GM12878 (cell line): ENCODE measurements around the gene IER5L. TPM values are rescaled to one million over a fixed set of nuclear protein-coding genes. Genes with fewer than 3 reads are reported as not detected.

Experiments used
- ATAC-seq: fragments of 200-7000 bp; cut with Tn5 transposase; 3 replicates; pipeline ENCODE4 v1.9.1; 2020; ENCODE audit warnings: mild to moderate bottlenecking, moderate library complexity
- BruUV-seq: library from RNA; stranded (reverse); fragments of 400-500 nt; replicated peaks from 2 replicates; lab custom pipeline; 2021; lab: Mats Ljungman, UMichigan
- CTCF ChIA-PET: fragments of 300-600 bp; sonication (Branson Sonifier 250); formaldehyde crosslinking; extraction: SDS; loops from one replicate; lab custom pipeline; 2021; ENCODE audit warnings: inconsistent platforms; lab: Yijun Ruan, JAX
- POLR2A ChIA-PET: fragments of 350-600 bp; formaldehyde crosslinking; extraction: SDS; loops from one replicate; lab custom pipeline; 2021; ENCODE audit warnings: inconsistent platforms; lab: Charles Lee
- RAD21 ChIA-PET: fragments of 300-600 bp; sonication (Branson Sonifier 250); formaldehyde crosslinking; loops from one replicate; lab custom pipeline; 2023; ENCODE audit warnings: antibody characterized with exemption; ENCODE audit not compliant: unreplicated experiment; lab: Charles Lee
- SMC1A ChIA-PET: fragments of 300-600 bp; sonication (Branson Sonifier 250); formaldehyde crosslinking; loops from one replicate; lab custom pipeline; 2023; ENCODE audit not compliant: unreplicated experiment, uncharacterized antibody; lab: Charles Lee
- DNase-seq: peaks from one replicate; pipeline ENCODE4 v3.0.0-alpha.2; 2011; ENCODE audit warnings: low read depth, low spot score
- FAIRE-seq: peaks from 3 replicates; lab custom pipeline; 2011; peaks lifted over from hg19 to GRCh38; lab: Jason Lieb, UNC
- H2AFZ ChIP-seq: 2 replicates; pipeline ENCODE4 v1.6.0; 2011; ENCODE audit warnings: low read depth, low read length, control low read depth; ENCODE audit not compliant: control insufficient read depth
- H3K27ac ChIP-seq: 2 replicates; pipeline ENCODE4 v1.5.1; 2011; ENCODE audit warnings: control low read depth; ENCODE audit not compliant: control insufficient read depth, insufficient read depth
- H3K27me3 ChIP-seq, 2 experiments: replicated peaks in 1 of 2; 2 replicates each; pipeline versions ENCODE4 v1.6.0 to v1.6.1; 2011; ENCODE audit warnings: low read length in 1 of 2; ENCODE audit not compliant: control insufficient read depth in 2 of 2, insufficient read depth in 2 of 2
- H3K36me3 ChIP-seq, 2 experiments: 2 replicates each; pipeline ENCODE4 v1.5.1; 2011; ENCODE audit warnings: low read length in 1 of 2; ENCODE audit not compliant: control insufficient read depth in 2 of 2, insufficient read depth in 2 of 2
- H3K4me1 ChIP-seq: 2 replicates; pipeline ENCODE4 v1.6.1; 2011; ENCODE audit warnings: mild to moderate bottlenecking, low read length, moderate library complexity, mixed read lengths; ENCODE audit not compliant: control insufficient read depth, insufficient read depth
- H3K4me2 ChIP-seq: 2 replicates; pipeline ENCODE4 v1.6.0; 2011; ENCODE audit warnings: control low read depth; ENCODE audit not compliant: control insufficient read depth, insufficient read depth
- H3K4me3 ChIP-seq: fragments of 200-600 bp; sonication (generic); 2 replicates; pipeline ENCODE4 v1.5.1; 2016
- H3K79me2 ChIP-seq: 2 replicates; pipeline ENCODE4 v1.6.0; 2011; ENCODE audit warnings: low read length; ENCODE audit not compliant: control insufficient read depth, insufficient read depth
- H3K9ac ChIP-seq: 2 replicates; pipeline ENCODE4 v1.8.0; 2011; ENCODE audit warnings: low read length, control low read depth, mixed read lengths; ENCODE audit not compliant: control insufficient read depth, insufficient read depth
- H3K9me3 ChIP-seq: replicated peaks from 3 replicates; pipeline ENCODE4 v1.5.1; 2011; ENCODE audit warnings: mild to moderate bottlenecking, low read length; ENCODE audit not compliant: control insufficient read depth, insufficient read depth
- H4K20me1 ChIP-seq: 2 replicates; pipeline ENCODE4 v1.6.0; 2011; ENCODE audit not compliant: control insufficient read depth, insufficient read depth
- WGBS: methylation state at CpG from one replicate; pipeline ENCODE4 v1.1.6; 2016; ENCODE audit warnings: low lambda C conversion rate; ENCODE audit not compliant: insufficient replicate concordance, insufficient coverage; ENCODE audit errors: missing lambda C conversion rate; 5-methylcytosine and 5-hydroxymethylcytosine counted together
- in situ Hi-C: fragments of 300-500 bp; cut with MboI; formaldehyde crosslinking; loops from 9 replicates; pipeline ENCODE4 v1.14.3; 2018; ENCODE audit warnings: mixed read lengths
- intact Hi-C: fragments of 100-400 bp; cut with micrococcal nuclease; formaldehyde crosslinking; loops from one replicate; pipeline ENCODE4 v1.14.2; 2022; ENCODE audit not compliant: unreplicated experiment
- polyA plus RNA-seq, 11 experiments: library from polyadenylated mRNA; depleted of rRNA in 4 of 11; unstranded in 6 of 11; stranded (reverse) in 5 of 11; fragments of >200 nt; fragmentation: Nextera tagmentation in 4 of 11; fragmentation: Illumina TruSeq in 1 of 11; extraction: Ambion mirVana in 4 of 11; extraction: Trizol in 1 of 11; gene quantifications; 1 replicate in 1 of 11; 2 replicates in 10 of 11; pipeline versions ENCODE4 v1.2.1 to v1.2.3, GENCODE V29; 2011 to 2016; ENCODE audit warnings: inconsistent platforms in 2 of 11, missing spikeins in 2 of 11, low read depth in 1 of 11
- total RNA-seq, 4 experiments: library from RNA; depleted of rRNA in 3 of 4; stranded (reverse); fragments of >200 nt in 3 of 4; fragmentation: Illumina TruSeq in 1 of 4; extraction: Trizol in 1 of 4; gene quantifications; 2 replicates each; pipeline versions ENCODE4 v1.2.1 to v1.2.3, GENCODE V29; 2013 to 2021
- TF ChIP-seq, protein P1 (sequence below): fragments of 450-650 bp; IDR thresholded peaks from 2 replicates; pipeline ENCODE4 v1.6.1; 2017; ENCODE audit warnings: antibody characterized with exemption, mild to moderate bottlenecking, moderate library complexity
- TF ChIP-seq, protein P2 (sequence below): fragments of 450-650 bp; IDR thresholded peaks from 2 replicates; pipeline ENCODE4 v1.6.1; 2016; ENCODE audit warnings: mild to moderate bottlenecking

IER5L gene
- total and polyA plus RNA-seq, 10 of the 15 experiments (the other 5 are each of a cell fraction or from before 2014, with no cell fraction given) = 0.04 to 1.4 (median 0.17) TPM

DNA sequence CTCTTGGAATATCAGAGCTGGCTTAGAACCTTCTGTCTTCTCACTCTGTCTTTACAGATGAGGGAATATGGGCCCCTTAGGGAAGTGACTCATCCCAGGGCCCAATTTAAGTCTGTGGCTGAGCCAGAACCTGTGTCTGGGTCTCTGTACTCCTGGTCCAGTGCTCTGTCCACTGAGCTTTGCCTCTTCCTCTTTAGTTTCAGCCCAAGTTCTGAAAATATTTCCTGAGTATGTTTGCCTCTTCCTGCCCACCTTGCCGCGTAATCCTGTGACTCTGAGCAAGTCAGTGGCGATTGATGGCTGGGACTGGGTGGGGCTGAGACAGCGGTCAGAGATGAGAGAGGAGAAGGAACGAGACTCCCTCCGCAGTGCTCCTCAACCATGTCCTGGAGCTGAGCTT, 7.8 kb downstream of the IER5L start:
- TF ChIP-seq, protein P1, sequence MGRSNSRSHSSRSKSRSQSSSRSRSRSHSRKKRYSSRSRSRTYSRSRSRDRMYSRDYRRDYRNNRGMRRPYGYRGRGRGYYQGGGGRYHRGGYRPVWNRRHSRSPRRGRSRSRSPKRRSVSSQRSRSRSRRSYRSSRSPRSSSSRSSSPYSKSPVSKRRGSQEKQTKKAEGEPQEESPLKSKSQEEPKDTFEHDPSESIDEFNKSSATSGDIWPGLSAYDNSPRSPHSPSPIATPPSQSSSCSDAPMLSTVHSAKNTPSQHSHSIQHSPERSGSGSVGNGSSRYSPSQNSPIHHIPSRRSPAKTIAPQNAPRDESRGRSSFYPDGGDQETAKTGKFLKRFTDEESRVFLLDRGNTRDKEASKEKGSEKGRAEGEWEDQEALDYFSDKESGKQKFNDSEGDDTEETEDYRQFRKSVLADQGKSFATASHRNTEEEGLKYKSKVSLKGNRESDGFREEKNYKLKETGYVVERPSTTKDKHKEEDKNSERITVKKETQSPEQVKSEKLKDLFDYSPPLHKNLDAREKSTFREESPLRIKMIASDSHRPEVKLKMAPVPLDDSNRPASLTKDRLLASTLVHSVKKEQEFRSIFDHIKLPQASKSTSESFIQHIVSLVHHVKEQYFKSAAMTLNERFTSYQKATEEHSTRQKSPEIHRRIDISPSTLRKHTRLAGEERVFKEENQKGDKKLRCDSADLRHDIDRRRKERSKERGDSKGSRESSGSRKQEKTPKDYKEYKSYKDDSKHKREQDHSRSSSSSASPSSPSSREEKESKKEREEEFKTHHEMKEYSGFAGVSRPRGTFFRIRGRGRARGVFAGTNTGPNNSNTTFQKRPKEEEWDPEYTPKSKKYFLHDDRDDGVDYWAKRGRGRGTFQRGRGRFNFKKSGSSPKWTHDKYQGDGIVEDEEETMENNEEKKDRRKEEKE = no peak
- TF ChIP-seq, protein P2, sequence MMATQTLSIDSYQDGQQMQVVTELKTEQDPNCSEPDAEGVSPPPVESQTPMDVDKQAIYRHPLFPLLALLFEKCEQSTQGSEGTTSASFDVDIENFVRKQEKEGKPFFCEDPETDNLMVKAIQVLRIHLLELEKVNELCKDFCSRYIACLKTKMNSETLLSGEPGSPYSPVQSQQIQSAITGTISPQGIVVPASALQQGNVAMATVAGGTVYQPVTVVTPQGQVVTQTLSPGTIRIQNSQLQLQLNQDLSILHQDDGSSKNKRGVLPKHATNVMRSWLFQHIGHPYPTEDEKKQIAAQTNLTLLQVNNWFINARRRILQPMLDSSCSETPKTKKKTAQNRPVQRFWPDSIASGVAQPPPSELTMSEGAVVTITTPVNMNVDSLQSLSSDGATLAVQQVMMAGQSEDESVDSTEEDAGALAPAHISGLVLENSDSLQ = peak; percentile 21; the same call in 1 of the 2 replicates
- TF ChIP-seq, all 136 proteins: peak for 1
- H2AFZ ChIP-seq = no peak overlapping the region
- H3K79me2 ChIP-seq = no peaks in the 10 kb centered on the region
- peaks cover 19% of the 10 kb centered on the region; the same call in 1 of the 2 replicates for H3K4me1 ChIP-seq
- ChIA-PET SMC1A (interaction anchor here (0.9 to 9.1 kb wide), 3 partner anchors 29 to 455 kb away, joined by 4 to 116 read pairs (median 4); partner anchors contain the start of gene NTMT1), RAD21 (interaction anchor here (1.1 to 10.4 kb wide), 3 partner anchors 9 to 455 kb away, joined by 3 to 197 read pairs (median 4); no protein-coding TSS in a partner anchor), CTCF (interaction anchor here (1.0 to 13.1 kb wide), 4 partner anchors 28 to 455 kb away, joined by 3 to 273 read pairs (median 38); no protein-coding TSS in a partner anchor), POLR2A (interaction anchor here (0.7 to 1.0 kb wide), 2 partner anchors 29 to 30 kb away, joined by 4 read pairs; no protein-coding TSS in a partner anchor)
- no TSS peak for BruUV-seq
- no peaks in the 10 kb centered on the region for H4K20me1 ChIP-seq
- WGBS = 11% methylated on average over 6 of the region's 6 CpGs
- no peak overlapping the region for H3K9ac ChIP-seq
- H3K9me3 ChIP-seq = no peaks in the 10 kb centered on the region
- H3K4me2 ChIP-seq = 0 out of 2 replicates have a peak overlapping the region, but pooled peaks have one; percentile 3
- H3K4me3 ChIP-seq = no peak overlapping the region
- FAIRE-seq (peak; percentile 7), ATAC-seq (peak; percentile 18; the same call in 2 of the 3 replicates), DNase-seq (no peak)
- H3K27me3 ChIP-seq = peaks cover 2 to 3% of the 10 kb centered on the region in 2 experiments; a peak in 2 of 4 replicates
- no peaks in the 10 kb centered on the region for H3K36me3 ChIP-seq
- no peak overlapping the region for H3K27ac ChIP-seq
- intact Hi-C loops = loop anchor here (10.0 kb wide), 2 partner anchors 325 to 445 kb away; no protein-coding TSS in a partner anchor
- in situ Hi-C loops = loop anchor here (5.0 kb wide), 1 partner anchor 442 kb away; no protein-coding TSS in a partner anchor
